ENCODE results near the gene RABEP2.

- TF ChIP-seq CTCF (IDR thresholded peaks at IDR 0.05) = no peak
- TF ChIP-seq POLR2A (IDR thresholded peaks at IDR 0.05) = no peak
These were observed 57.8 kb downstream of the RABEP2 start for GRCh38 chr16:28867241-28867640.
